Mononuclear cell (primary cell): ENCODE data around the gene NKAIN2. TPM values are rescaled to one million over a fixed set of nuclear protein-coding genes. Genes with fewer than 3 reads are reported as not detected.
"Not testable (repeated sequence)": the region's sequence is repeated elsewhere in the genome, so short reads cannot be mapped to it uniquely, and the experiment has no call there.

Source experiments
- H3K27me3 ChIP-seq: 2 replicates; pipeline ENCODE4 v1.6.0; 2011; ENCODE audit warnings: low read length, control low read depth; ENCODE audit not compliant: insufficient read depth
- H3K4me1 ChIP-seq: 2 replicates; pipeline ENCODE4 v1.5.1; 2011; ENCODE audit warnings: mild to moderate bottlenecking, low read length, control low read depth; ENCODE audit not compliant: insufficient read depth
- H3K4me3 ChIP-seq: 2 replicates; pipeline ENCODE4 v1.5.1; 2011; ENCODE audit warnings: mild to moderate bottlenecking, low read length, moderate library complexity
- H3K9me3 ChIP-seq: 2 replicates; pipeline ENCODE4 v1.5.1; 2011; ENCODE audit warnings: low read depth, mild to moderate bottlenecking, control low read depth, low read length
- total RNA-seq: library from RNA; depleted of rRNA; stranded (reverse); fragments of >200 nt; gene quantifications from one replicate; pipeline ENCODE4 v1.2.3, GENCODE V29; 2012

NKAIN2 gene
- total RNA-seq, 1 donor, result not detected

DNA sequence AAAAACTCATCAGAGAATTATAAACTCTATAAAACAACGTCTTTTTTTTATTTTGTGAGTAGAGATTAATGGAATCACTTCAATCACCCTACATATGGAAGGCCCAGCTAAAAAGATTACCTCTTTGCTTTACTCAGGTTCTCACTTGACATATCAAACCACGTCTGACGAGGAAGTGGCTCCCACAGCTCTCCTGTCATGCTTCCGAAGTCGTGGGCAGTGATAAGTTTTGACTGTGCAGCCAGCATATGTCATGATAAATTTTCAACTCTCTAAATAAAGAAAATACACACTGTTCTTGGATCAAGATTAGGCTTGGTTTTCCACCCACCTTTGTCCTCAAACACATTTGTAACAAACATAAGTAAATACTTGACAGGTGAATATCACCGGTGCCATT, 879.1 kb downstream of the NKAIN2 start:
- Histone ChIP-seq H3K9me3 (peaks cover 11% of the 10 kb centered on the region), H3K4me1 (no peaks in the 10 kb centered on the region), H3K27me3 (no peaks in the 10 kb centered on the region), H3K4me3 (no peak overlapping the region)

DNA sequence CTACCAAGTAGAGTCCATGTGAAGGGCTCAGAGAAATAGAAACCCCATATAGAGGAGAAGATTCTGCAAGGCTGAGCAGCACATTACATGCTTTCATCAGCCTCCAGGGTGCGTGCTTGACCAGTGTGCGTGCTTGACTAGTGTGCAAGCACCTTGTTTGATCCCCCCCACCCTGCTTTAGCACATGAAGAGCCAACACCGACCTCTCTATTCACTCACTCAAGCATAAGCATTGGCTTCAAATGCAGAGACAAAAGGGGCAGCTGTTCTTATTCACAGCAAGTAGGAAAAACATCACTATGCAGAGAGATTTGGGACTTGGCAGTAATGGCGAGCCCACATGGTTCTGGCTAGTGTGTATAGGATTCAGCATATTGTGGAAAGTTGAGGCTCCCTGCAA, 879.8 kb downstream of the NKAIN2 start:
- Histone ChIP-seq H3K4me3 (no peak overlapping the region), H3K4me1 (no peaks in the 10 kb centered on the region), H3K27me3 (no peaks in the 10 kb centered on the region), H3K9me3 (peaks cover 3% of the 10 kb centered on the region)

DNA sequence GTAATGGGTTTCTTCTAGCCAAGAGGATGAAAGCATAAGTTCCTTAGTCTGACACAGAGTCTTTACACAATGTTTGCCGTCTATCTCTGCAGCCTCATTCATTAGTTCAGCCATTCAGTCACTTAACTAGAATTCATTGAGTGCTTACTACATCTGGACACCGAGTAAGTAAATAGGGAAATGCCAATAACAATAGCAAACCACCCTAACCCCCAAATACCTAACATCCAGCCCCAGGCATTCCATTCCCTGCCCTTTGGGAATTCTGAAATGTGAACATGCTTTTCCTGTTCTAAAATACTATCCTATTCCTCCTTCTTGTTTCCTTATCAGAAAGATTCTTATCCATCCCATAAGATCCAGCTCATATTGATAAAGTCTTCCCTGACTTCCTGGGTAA, 881.0 kb downstream of the NKAIN2 start:
- no peaks in the 10 kb centered on the region for H3K27me3 ChIP-seq
- H3K9me3 ChIP-seq, result no peaks in the 10 kb centered on the region
- no peak overlapping the region for H3K4me3 ChIP-seq
- H3K4me1 ChIP-seq, result no peaks in the 10 kb centered on the region

DNA sequence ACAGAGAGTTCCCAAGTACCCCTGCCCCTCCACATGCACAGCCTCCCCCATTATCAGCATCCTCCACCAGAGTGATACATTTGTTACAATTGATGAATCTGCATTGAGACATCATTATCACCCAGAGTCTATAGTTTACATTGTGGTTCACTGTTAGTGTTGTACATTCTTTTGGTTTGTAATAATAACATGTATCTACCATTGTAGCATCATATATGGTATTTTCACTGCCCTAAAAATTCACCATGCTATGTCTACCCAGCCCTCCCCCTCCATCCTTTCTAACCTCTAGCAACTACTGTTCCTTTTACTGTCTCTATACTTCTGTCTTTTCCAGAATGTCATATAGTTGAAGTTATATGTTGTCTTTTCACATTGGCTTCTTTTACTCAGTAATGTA, 884.7 kb downstream of the NKAIN2 start:
- H3K9me3 ChIP-seq, result no peaks in the 10 kb centered on the region
- no peak overlapping the region for H3K4me3 ChIP-seq
- H3K4me1 ChIP-seq, result no peaks in the 10 kb centered on the region
- H3K27me3 ChIP-seq, result no peaks in the 10 kb centered on the region

GRCh38 chr6:124694139-124694705, 890.6 kb downstream of the NKAIN2 start:
- Histone ChIP-seq H3K9me3 (no peaks in the 10 kb centered on the region), H3K4me1 (no peaks in the 10 kb centered on the region), H3K27me3 (no peaks in the 10 kb centered on the region), H3K4me3 (no peak overlapping the region)

GRCh38 chr6:124699038-124699437, 895.4 kb downstream of the NKAIN2 start:
- H3K4me3 ChIP-seq, result no peak overlapping the region
- H3K27me3 ChIP-seq, result no peaks in the 10 kb centered on the region
- H3K9me3 ChIP-seq, result no peaks in the 10 kb centered on the region
- no peaks in the 10 kb centered on the region for H3K4me1 ChIP-seq

GRCh38 chr6:124703541-124703940, 899.9 kb downstream of the NKAIN2 start:
- H3K9me3 ChIP-seq, result no peaks in the 10 kb centered on the region
- no peak overlapping the region for H3K4me3 ChIP-seq
- no peaks in the 10 kb centered on the region for H3K4me1 ChIP-seq
- H3K27me3 ChIP-seq, result no peaks in the 10 kb centered on the region

DNA sequence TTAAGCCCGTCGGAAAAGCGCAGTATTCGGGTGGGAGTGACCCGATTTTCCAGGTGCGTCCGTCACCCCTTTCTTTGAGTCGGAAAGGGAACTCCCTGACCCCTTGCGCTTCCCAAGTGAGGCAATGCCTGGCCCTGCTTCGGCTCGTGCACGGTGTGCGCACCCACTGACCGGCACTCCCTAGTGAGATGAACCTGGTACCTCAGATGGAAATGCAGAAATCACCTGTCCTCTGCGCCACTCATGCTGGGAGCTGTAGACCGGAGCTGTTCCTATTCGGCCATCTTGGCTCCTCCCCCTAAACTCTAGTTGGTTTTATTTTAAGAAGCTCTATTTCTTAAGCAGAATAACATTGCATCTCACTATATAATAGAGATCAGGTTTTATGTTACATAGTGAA, 908.9 kb downstream of the NKAIN2 start:
- not testable (repeated sequence) for H3K4me1 ChIP-seq, H3K27me3 ChIP-seq, H3K4me3 ChIP-seq, H3K9me3 ChIP-seq

DNA sequence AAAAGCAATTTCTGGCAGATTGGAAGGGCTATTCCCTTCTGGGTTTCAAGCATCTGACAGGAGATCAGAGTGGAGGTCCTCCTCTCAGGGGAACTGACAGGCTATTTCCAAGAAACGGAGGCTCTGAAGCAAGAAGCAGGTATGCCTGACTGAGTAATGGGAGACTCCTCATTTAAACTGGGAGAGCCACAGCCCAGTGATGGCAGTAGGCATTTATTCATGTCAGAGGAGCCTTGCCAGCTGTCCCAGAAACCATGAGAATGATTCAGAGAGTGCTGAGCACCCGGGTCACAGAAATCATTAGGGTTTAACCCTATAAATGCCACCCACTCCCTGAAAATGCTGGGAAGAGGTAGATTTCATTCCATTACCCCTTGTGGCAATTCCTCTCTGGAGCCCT, 911.1 kb downstream of the NKAIN2 start:
- Histone ChIP-seq H3K27me3 (no peaks in the 10 kb centered on the region), H3K4me1 (no peaks in the 10 kb centered on the region), H3K9me3 (no peaks in the 10 kb centered on the region), H3K4me3 (no peak overlapping the region)

GRCh38 chr6:124719913-124720312, 916.2 kb downstream of the NKAIN2 start:
- Histone ChIP-seq H3K4me3 (no peak overlapping the region), H3K4me1 (no peaks in the 10 kb centered on the region), H3K9me3 (no peaks in the 10 kb centered on the region), H3K27me3 (no peaks in the 10 kb centered on the region)

DNA sequence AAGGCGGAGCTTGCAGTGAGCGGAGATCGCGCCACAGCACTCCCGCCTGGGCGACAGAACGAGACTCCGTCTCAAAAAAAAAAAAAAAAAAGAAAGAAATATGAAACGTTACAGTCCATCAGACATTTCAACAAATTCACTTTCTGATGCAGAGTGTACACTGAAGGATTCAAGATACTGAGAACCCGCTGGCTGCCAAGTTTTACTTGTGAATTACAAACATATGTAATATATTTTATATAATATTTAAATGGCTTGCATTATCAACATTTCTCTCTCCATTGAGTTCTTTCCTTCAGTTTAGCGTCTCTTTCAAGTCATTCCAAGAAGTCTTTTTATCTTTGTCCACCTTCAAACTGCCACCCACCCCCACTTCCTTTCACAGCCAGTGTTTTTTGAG, 917.7 kb downstream of the NKAIN2 start:
- no peak overlapping the region for H3K4me3 ChIP-seq
- no peaks in the 10 kb centered on the region for H3K27me3 ChIP-seq
- H3K9me3 ChIP-seq, result no peaks in the 10 kb centered on the region
- no peaks in the 10 kb centered on the region for H3K4me1 ChIP-seq

DNA sequence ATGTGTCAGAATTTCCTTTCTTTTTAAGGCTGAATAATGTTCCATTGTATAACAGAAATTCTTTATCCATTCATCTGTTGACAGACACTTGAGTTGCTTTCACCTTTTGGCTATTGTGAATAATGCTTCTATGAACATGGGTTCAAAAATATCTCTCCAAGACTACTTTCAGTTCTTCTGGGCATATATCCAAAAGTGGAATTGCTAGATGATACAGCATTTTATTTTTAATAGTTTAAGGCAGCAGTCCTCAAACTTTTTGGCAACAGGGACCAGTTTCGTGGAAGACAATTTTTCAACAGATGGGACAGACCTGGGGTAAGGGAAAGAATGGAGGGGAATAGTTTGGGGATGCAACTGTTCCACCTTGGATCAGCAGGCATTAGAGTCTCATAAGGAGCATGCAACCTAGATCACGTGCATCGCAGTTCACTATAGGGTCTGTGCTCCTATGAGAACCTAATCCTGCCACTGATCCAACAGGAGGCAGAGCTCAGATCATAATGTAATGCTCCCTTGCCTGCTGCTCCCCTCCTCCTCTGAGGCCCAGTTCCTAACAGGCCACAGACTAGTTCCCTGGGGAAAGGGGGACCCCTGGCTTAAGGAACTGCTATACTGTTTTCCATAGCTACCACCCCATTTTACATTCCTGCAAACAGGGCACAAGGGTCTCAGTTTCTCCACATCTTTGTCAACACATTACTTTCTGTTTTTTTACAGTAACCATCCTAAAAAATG, 918.6 kb downstream of the NKAIN2 start:
- Histone ChIP-seq H3K4me3 (no peak overlapping the region), H3K9me3 (no peaks in the 10 kb centered on the region), H3K4me1 (no peaks in the 10 kb centered on the region), H3K27me3 (no peaks in the 10 kb centered on the region)

GRCh38 chr6:124723671-124724070, 920.0 kb downstream of the NKAIN2 start:
- Histone ChIP-seq H3K4me1 (no peaks in the 10 kb centered on the region), H3K9me3 (no peaks in the 10 kb centered on the region), H3K4me3 (no peak overlapping the region), H3K27me3 (no peaks in the 10 kb centered on the region)

DNA sequence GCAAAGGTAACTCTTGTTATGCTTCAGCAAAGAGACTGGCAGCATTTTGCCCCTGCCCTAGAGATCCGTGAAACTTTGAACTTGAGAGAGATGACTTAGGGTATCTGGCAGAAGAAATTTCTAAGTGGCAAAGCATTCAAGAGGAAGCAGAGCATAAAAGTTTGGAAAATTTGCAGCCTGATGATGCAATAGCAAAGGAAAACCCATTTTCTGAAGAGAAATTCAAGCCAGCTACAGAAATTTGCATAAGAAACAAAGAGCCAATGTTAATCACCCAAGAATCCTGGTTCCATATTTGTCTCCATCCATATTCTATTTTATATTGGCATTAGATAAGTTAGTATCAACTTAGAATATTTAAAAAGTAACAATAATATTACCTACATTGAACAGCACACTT, 934.1 kb downstream of the NKAIN2 start:
- H3K9me3 ChIP-seq, H3K4me3 ChIP-seq, H3K27me3 ChIP-seq, H3K4me1 ChIP-seq: not testable (repeated sequence)

GRCh38 chr6:124738482-124738881, 934.8 kb downstream of the NKAIN2 start:
- no peaks in the 10 kb centered on the region for H3K9me3 ChIP-seq
- no peak overlapping the region for H3K4me3 ChIP-seq
- no peaks in the 10 kb centered on the region for H3K27me3 ChIP-seq
- H3K4me1 ChIP-seq, result no peaks in the 10 kb centered on the region

DNA sequence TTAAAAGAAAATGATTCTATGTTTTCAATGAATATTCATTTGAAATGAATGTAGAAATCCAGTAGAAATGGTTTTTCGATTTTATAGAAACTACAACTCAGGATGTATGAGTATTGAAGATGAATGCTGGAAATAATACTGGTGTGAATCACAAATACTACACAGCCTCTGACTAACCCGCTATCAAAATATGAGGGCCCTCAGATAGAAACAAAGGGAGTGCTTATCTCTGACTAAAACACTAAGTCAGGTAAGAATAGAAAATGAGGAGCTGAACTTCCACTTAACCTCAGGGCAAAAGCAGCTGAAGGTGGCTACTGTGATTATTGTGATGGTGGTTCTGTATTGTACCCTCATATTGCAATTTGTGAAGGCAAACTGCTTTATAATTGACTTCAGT, 937.7 kb downstream of the NKAIN2 start:
- no peak overlapping the region for H3K4me3 ChIP-seq
- no peaks in the 10 kb centered on the region for H3K9me3 ChIP-seq
- no peaks in the 10 kb centered on the region for H3K4me1 ChIP-seq
- H3K27me3 ChIP-seq, result no peaks in the 10 kb centered on the region
